LNCAP (cell line): ENCODE results near the gene GLE1.

ENCODE experiments used
- CTCF ChIP-seq: fragments of 450-650 bp; IDR thresholded peaks from 2 replicates; pipeline ENCODE4 v1.5.1; 2017; ENCODE audit warnings: mild to moderate bottlenecking

The GLE1 gene

DNA sequence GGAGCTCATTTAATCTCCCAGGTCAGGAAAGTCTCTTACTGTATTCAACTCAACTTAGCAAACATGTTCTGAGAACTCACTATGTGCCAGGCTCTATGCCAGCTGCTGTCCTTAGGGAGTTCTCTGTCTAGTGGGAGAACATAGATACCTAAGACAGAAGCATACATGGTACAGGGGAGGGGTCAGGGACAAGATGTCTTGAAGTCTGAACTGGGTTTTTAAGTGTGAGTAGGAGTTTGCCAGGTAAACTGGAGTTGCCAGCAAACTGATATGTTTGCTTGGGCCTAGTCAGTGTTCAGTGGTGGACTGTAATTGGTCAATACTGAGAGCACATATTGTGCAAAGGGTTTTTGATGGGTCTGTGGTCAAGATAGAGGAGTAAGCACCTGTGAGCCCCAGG lies 18.3 kb upstream of the GLE1 start:
- no peak for TF ChIP-seq CTCF

GRCh38 chr9:128493424-128493823 lies 11.1 kb upstream of the GLE1 start:
- TF ChIP-seq CTCF: no peak

- no peak for TF ChIP-seq CTCF
These were observed 10.3 kb upstream of the GLE1 start for GRCh38 chr9:128494108-128494745.

DNA sequence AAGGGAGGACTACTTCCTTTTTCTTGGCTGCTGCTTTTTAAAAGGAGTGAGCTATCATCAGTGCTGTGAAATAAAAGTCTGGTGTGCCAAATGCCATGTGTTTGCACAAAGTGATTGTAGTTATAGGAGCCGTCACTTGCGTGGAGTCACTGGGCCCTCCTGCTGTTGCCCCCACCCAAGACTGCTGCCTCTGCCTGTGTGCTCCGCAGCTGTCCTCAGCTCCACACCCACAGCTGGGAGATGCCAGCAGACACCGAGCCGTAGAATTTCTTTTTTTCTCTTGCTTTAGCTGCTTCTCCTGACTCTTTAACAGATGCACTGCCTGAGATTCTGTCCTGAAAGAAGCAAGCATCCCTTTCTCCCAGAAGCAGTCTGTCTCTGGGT lies 9.8 kb upstream of the GLE1 start:
- TF ChIP-seq CTCF: no peak

- TF ChIP-seq CTCF: no peak
These were observed 9.2 kb upstream of the GLE1 start for GRCh38 chr9:128495296-128495695.

GRCh38 chr9:128495804-128496417 lies 8.6 kb upstream of the GLE1 start:
- TF ChIP-seq CTCF: no peak

DNA sequence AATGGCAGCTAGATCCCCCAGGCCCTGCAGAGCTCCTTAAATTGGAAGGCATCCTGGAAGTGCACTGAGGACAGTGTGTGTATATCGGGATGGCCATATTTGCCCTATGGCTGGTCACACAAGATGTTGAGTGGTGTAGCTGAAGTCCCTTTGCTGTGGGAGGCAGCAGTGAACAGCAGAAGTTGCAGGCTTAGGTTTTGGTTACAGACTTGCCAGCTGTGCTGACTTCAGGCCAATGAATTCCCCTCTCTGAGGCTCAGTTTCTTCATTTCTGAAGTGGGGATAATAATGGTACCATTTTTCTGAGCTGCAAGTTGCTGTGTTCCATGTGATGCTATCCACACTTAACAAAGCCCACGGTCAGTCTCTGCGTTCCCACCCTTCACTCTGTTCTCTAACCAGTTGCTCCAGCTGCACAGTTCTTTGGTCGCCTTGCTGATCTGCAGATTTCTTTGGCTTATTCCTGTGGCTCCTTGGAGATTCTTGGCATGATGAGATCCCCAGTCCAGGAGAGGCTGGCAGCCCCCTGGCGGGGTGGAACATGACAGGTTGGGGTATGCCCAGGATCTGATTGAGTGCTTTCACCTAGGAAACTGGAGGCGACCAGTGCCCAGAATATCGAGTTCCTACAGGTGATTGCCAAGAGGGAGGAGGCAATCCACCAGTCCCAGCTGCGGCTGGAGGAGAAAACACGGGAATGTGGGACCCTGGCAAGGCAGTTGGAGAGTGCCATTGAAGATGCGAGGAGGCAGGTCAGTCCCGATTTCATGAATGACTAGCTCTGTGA lies 6.5 kb upstream of the GLE1 start:
- no peak for TF ChIP-seq CTCF
